ENCODE results near the gene GUK1.
"Not testable (repeated sequence)": the region's sequence is repeated elsewhere in the genome, so short reads cannot be mapped to it uniquely, and the experiment has no call there.

The GUK1 gene

DNA sequence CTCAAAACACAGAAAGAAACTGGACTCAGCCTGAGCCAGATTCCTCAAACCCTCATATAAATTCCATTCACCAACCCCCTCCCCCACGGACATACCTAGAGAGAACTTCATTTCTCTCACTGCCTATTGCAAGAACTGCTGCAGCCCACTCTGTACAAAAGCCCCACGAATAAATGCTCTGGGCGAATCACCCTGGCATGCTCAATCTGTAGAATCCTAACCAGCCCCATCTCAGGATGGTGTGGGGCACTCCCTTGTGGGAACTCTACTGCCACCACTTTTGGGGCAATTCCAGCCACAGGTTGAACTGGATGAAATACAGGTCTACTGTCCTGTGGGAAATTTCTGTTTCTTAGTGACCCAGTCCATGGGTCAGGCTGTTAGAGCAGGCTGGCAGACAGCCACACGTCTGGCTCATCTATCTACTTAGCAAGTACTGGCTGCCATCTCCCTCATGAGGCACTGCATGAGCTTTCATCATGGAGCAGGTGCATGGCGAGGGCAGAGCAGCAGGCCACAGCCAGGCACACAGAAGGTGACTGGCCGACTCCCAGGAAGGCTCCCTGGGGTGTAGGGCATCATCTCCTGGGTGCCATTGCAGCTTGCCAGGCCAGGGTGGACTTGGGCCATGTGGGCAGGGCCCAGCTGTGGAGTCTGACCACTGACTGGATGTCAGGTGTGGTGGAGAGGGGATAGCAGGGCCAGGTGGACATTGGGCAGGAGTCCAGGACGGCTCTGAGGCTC lies 35.4 kb upstream of the GUK1 start:
- no peak for DNase-seq

DNA sequence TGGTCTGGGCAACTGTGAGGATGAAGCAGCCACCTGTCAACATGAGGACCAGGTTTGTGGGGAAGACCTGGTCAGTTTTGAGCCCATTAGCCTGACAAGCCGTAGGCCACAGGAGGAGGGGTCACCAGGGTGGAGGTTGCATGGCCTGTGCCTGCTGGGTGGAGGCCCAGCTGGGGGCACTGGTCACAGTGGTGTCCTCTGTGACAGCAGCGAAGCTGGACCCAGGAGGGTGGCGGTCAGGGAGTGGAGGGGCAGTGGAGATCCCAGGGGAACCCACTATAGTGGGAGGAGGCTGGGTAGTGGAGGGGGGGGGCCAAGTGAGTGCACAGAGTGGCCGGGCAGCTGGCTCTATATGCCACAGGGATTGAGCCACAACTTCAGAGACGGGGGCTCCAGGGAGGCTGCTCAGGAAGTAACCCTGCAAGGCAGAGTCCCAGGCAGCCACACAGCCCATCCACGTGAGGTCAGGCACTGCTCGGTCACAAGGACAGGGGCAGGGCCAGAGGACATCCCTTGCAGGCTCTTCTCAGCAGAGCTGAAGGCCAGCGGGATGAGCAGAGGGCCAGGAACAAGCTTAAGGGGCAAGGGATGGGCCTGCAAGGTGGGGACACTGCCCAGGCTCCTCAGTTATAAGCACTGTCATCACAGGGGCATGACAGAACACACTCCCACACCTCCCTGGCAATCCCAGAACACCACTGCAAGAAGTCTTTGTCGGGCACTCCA lies 34.6 kb upstream of the GUK1 start:
- DNase-seq, result no peak

DNA sequence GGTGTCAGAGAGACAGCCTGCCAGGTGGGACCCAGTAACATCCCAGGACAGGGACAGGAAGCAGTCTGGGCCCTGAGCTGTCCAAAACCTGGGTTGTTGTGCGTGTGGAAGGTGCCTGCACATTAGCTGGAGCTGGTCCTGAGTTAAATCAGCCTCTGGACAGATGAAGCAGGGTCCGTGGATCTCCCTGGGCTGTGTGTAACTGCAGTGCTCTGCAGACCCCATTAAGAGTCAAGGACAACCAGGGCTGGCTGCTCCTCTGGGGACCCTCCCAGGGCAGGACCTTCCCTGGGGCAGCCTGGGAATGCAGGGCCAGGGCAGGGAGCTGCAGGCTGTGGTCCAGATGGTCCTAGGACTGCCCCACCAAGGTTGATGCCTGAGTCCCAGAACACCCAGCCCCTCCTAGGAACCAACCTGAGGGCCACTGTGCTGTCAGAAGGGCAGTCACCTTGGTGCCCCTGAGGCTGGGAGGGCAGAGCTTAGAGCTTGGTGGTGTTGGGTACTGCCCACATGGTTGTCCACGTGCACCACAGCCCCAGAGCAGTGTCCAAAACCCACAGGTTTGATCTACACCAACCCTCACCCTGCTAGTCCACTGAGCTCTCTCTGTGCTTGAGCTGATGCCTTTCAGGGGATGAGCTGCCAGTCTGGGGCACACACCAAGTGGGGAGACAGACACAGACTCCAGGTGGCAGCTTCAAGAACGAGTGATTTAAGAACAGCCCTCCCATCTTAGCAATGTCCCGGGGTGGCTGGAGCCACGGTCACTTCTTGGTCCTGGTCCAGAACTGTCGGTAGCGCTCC lies 33.9 kb upstream of the GUK1 start:
- DNase-seq, result no peak

DNA sequence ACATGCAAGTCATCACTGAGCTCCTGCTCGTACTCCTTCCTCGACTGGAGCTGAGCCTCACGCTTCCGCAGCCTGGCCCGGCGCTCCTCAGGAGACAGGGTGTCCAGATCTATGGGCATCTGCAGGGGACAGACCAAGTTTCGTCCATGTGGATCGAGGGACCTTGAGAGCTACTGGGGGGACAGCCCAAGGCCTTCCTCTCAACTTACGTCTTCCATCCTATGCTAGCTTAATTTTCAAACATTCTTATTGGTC lies 33.4 kb upstream of the GUK1 start:
- DNase-seq, result no peak

DNA sequence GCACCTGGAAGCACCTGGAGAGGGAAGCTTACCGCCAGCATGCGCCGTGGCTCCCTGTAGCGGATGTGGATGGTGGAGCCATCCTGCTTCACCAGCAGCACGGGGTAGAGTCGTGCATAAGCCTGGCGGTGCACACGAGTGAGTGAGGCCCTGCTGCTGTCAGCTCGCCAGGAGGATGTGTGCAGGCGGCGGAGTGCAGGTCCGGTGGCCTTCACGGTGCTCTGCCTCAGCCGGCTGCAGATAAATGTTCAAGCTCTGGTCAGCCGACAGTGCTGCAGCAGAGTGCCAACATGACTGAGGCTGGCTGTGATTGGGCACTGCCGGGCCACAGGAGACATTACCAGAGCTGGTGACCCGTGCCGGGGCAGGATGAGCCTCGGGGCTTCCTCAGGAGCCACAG lies 32.4 kb upstream of the GUK1 start:
- DNase-seq, result no peak

DNA sequence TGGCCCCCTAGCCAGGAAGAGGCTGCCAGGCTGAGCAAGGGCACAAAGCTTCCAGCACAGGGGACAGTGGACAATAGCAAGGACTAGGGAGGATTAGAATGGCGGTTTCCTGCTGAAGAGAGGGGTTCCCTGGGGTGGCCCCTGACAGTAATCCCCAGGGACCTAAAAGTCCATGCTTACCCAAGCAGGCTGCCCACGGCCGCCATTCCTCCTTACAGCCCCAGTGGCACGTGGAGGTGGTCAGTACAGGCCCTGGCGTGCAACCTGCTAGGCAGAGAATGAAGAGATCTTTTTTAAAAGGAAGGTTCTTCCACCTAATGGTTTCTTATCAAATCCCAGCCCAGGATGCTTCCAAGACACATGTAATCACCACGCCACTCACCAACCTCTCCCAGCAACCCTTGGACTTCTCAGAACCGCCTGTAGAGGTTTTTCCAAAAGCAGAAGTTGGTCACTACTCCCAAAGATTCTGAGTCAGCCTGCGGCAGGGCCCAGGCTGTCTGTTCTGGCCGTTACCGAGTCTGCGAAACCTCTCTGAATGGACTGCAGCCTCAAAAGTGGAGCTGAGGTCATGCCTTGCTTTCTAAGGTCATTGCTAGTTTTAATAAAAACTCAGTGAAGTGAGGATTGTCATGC lies 31.9 kb upstream of the GUK1 start:
- no peak for DNase-seq

DNA sequence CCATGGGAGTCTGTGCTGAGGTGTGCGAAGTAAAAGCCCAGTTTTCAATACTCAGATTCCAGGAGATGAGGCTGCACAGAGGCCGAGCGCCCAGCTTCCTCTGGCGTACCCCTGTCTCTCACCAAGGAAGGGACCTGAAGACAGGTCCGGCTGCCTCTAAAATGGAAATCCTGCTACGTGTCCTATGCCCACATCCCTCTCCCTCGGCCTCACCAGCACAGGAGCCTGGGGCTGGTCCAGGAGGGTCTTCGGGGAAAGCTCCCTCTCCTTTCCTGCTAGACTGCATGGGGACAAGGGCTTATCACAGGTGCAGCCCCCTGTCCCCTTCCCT lies 31.4 kb upstream of the GUK1 start:
- no peak for DNase-seq

DNA sequence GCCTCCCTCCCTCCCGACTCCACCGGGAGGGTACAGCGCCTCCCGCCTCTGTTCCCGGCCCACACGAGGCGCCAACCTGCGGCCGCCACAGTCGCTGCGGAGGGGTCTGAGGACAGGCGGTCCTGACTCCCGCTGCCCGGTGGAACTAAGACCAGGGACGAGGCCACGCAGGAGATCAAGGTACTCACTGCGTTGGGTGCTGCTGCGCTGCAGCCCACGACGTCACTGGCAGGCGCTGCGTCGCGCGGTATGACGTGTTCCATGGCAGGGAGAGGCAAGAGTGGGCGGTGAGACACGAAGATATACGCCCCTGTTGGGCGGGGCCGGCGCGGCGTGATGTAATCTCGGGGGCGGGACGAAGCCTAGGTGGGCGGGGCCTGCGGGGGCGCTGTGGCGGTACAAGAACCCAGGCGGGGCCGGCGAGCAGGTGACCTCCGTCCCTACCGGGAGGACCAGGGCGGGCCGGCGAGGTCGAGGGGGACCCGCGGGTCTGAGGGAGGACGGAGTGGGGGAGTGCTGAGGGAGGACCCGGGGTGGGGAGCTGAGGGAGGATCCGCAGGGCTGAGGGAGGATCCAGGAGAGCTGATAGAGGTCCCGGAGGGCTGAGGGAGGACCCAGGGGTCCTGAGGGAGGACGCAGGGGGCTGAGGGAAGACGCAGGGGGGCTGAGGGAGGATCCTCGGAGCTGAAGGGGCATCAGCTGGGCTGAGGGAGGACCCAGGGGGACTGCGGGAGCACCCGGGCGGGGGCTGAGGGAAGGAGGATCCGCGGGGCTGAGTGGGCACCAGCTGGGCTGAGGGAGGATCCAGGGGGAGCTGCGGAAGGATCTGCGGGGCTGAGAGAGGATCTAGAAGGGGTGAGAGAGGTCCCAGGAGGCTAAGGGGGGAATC lies 30.8 kb upstream of the GUK1 start, which contains the start of gene MRPL55:
TSS of gene MRPL55 (minus strand) at position 227 of the 889 bp plus-strand sequence. CDS start 1,039 bp downstream, outside the sequence.
- peak; percentile 87 to 100 (median 98) for DNase-seq

DNA sequence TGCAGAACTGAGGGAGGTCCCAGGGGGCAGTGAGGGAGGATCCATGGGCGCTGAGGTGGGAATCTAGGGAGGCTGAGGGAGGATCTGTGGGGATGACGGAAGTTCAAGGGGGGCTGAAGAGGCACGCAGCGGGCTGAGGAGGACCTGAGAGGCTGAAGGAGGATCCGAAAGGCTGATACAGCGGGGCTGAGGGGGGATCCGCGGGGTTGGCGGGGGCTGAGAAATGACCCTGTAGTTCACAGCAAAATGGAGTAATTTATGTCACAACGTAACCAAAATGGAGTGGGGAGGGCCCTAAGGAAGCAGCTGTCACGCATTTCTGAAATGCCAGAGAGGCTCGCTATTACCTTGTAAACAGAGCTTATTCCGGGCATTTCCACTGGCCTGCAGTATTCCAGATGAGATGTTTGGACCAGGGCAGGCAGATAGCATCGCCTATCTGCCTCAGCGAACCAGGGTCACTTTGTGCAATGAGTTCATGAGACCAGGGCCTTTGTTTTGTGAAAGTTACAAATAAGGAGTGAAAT lies 30.1 kb upstream of the GUK1 start:
- DNase-seq, result peak in 2 of 58 donors; percentile 57 to 61

DNA sequence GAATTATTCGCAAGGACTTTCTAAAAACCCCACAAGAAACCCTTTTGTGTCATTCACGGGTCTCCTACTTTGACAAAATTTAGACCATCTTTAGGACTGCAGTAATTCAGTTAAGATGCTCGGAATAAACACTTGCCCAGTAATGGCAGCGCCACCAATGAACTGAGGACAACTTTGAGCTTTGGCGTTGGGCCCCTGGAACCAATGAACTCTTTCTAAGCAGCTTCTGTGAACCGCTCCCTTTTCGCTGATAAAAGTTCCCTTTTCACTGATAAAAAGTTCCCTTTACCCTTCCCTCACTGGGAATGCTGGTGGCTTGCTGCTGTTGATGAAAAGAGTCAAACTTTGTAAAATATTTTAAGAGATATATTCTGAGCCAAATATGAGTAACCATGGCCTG lies 29.5 kb upstream of the GUK1 start:
- no peak for DNase-seq

DNA sequence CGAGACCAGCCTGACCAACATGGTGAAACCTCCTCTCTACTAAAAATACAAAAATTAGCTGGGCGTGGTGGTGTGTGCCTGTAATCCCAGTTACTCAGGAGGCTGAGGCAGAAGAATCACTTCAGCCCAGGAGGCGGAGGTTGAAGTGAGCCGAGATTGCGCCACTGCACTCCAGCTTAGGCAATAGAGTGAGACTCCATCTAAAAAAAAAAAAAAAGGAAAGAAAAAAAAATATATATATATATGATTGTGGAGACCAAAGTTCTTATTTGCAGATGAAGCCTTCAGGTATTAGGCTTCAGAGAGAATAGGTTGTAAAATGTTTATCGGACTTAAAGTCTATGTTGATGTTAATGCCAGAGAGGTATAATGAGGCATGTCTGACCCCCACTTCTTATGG lies 28.8 kb upstream of the GUK1 start:
- not testable (repeated sequence) for DNase-seq

DNA sequence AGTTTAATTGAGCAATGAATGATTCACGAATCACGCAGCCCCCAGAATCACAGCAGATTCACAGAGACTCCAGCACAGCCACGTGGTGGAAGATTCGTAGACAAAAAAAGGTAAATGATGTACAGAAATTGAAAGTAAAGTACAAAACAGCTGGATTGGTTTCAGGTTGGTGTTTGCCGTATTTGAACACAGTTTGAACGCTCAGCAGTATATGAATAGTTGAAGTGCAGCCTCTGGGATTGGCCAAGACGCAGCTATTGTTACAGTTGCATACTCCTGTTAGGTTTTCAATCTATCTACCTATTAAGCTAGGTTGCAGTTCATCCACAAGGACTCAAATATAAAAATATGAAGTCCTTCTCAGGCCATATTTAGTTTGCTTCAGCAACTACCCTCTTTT lies 27.9 kb upstream of the GUK1 start:
- no peak for DNase-seq

DNA sequence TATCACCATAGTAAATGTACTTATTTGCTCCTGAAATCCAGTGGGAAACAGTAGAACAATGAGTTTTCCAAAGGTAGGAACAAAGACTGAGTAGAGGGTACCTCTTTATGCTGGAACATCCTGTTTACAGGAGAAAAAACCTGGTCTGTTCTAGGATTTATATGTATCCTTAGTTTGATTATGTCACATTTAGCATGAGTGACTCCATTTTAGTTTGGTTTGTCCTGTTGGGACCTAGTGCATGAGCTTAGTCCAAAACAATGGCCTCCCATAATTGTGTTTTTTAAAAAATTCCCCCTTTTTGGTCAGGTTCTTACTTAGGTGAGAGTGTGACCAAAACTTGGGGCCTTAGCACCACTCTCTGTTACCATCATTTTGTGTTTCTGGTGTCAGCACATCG lies 27.5 kb upstream of the GUK1 start:
- no peak for DNase-seq

DNA sequence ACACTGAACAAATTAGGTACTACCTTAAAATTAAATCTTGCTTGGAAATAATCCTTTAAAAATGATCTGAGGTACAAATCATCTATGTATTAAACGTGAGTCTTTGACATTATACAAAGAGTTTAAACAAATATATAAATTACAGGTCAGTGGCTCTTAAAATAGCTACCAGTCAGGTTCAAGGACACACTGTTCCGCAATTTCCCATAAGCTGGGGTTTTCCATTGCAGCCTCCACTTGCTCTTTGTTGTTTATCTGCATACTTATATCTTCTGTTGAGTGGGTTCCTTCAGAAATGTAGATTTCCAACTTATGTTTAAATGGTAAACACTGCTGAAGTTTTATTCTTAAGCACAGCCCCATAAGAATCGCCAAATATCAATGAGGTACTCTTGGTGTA lies 25.3 kb upstream of the GUK1 start:
- DNase-seq, result no peak

DNA sequence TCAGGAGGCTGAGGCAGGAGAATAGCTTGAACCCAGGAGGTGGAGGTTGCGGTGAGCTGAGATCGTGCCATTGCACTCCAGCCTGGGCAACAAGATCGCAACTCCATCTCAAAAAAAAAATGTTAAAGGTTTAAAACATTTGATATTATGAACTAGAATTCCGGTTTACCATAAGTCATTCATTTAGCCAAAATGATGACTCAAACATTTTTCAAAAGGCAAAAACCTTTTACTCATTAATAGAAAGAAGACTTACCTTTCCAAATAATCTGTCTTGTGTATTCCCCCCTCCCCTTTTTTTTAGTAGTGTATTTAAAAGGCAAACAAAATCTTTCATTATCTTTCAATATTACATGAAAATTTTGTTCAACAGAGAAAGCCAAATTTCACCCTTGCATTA lies 22.7 kb upstream of the GUK1 start:
- DNase-seq, result no peak

DNA sequence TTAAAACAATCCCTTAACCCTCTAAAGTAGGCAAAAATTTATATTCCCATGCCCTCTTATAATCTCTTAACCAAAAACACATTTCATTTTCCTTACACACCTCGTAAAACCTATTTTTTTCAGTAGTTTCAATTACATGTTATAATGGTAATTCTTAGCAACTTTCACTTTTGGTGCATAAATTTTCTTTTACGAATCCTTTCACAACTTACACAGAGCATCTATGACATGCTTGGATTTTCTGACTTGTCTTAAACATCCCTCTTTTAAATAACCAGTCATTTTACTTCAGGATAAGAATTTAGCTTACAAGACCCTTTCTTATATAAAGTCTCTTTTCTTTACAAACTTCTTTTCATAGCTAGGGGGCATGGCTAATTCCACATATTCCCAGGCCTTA lies 22.0 kb upstream of the GUK1 start:
- no peak for DNase-seq

DNA sequence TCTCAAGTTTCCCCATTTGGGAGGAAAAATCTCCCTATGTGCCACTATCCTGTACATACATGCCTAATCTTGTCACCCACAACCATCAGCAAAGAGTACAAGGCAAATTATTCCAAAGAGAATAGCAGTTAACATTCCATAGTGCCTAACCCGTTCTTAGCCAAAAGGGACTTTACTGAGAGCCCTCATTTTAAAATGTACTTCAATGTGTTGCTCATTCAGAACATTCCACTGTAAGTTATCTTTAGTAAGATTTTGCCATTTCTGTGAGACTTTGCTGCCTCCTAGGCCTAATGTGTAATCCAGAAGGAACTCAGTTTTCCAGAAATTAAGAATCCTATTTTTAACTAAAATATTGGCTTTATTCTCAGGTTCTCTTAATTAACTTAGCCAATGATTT lies 19.7 kb upstream of the GUK1 start:
- no peak for DNase-seq

DNA sequence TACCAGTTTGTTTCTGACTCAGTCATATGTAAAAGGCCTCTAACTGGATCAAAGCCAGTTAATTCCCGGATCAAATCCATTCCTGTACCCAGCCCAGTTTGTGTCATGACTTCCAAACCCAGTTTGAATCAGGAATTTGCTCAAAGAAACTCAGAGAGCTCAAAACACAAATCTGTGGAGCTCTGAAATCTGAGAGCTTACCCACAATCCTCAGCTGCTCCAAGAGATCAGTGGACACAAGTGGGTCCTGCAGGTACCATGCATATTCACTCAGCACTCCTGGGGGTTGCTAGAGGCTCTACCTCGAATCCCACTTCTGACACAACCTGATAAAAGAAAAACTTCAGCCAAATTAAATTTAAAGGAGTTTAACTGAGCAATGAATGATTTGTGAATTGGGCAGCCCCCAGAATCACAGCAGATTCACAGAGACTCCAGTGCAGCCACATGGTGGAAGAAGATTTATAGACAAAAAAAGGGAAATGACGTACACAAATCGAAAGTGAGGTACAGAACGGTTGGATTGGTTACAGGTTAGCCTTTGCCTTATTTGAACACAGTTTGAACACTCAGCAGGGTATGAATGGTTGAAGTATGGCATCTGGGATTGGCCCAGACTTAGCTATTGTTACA lies 19.1 kb upstream of the GUK1 start:
- DNase-seq, result no peak

DNA sequence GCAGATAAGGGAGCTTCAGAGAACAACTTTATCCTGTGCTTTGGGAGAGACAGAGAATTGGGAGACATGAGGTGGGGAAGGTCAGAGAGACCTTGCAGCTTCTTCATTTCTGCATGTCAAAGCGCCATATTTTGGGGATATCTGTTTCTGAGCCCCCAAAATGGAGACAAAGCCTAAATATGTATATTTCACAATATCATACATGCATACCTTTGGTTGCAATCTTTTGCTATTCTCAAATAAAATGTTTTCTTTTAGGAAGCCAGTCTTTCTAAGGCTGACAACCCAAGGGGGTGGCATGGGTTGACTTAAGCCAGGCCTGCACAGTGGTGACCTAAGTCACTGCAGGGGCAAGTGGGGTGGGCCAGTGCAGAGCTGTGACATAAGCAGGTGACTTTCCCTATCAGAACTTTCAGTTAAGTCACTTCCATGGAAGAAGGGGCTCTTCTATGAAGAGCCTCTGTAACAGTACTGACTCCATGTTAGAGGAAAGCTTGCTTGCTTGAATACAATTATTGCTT lies 17.1 kb upstream of the GUK1 start:
- DNase-seq, result no peak

DNA sequence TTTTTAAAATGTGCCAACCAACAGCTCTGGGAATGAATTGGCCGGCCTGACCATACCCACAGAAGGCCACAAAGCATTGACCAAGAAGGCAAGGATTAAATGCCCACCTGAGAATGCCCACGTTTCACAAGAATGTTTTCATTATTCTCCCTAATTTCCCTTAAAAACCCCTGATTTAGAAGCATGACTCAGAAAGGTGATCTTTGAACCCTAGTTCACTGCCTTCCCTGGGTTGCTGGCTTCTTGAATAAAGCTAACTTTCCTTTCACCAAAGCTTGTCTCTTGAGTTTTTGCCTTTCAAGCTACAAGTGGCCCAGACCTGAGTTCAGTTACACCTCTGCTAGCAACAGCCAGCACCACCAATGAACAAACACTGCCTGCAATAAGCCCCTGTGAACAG lies 16.6 kb upstream of the GUK1 start:
- DNase-seq, result no peak
